Temporal lobe (tissue), 2 donors: ENCODE results near the gene MGRN1. TPM values are rescaled to one million over a fixed set of nuclear protein-coding genes. Genes with fewer than 3 reads are reported as not detected.

Source experiments
- small RNA-seq: library from RNA; depleted of rRNA; stranded (forward); fragments of <200 nt; gene quantifications from one replicate; pipeline ENCODE3, GENCODE V24; 2014; ENCODE audit warnings: low replicate concordance
- total RNA-seq: library from RNA; depleted of rRNA; stranded (reverse); fragments of >200 nt; gene quantifications from one replicate; pipeline ENCODE4 v1.2.3, GENCODE V29; 2014

The MGRN1 gene
- total RNA-seq, 1 donor from 2014 or later: 51.1 TPM

Small RNA genes within 50 kb of the gene (small RNA-seq; reads per million reads assigned to genes)
- not detected for gene MIR6769A
- not detected for gene RN7SL850P

Other genes starting within 250 kb of the MGRN1 start
- 25.6 TPM for gene CORO7, start 208.2 kb upstream of the MGRN1 start, total RNA-seq
- 21.1 TPM for gene DNAJA3, start 199.0 kb upstream of the MGRN1 start, total RNA-seq
- gene NMRAL1, start 150.2 kb upstream of the MGRN1 start, total RNA-seq: 39.1 TPM
- 30.0 TPM for gene HMOX2, start 148.4 kb upstream of the MGRN1 start, total RNA-seq
- 10.8 TPM for gene CDIP1, start 86.1 kb upstream of the MGRN1 start, total RNA-seq
- 0.25 TPM for gene C16orf96, start 68.5 kb upstream of the MGRN1 start, total RNA-seq
- 3.2 TPM for gene UBALD1, start 9.9 kb upstream of the MGRN1 start, total RNA-seq
- 34.9 TPM for gene NUDT16L1, start 68.7 kb downstream of the MGRN1 start, total RNA-seq
- gene ANKS3, start 109.4 kb downstream of the MGRN1 start, total RNA-seq: 18.2 TPM
- 0.49 TPM for gene DNAAF8, start 109.7 kb downstream of the MGRN1 start, total RNA-seq
- gene ZNF500, start 142.3 kb downstream of the MGRN1 start, total RNA-seq: 8.1 TPM
- gene SEPTIN12, start 163.5 kb downstream of the MGRN1 start, total RNA-seq: not detected
- gene SMIM22, start 170.5 kb downstream of the MGRN1 start, total RNA-seq: not detected
- gene ROGDI, start 177.8 kb downstream of the MGRN1 start, total RNA-seq: 25.6 TPM
- gene GLYR1, start 222.5 kb downstream of the MGRN1 start, total RNA-seq: 55.8 TPM
- 15.7 TPM for gene UBN1, start 222.7 kb downstream of the MGRN1 start, total RNA-seq